ENCODE results near the gene PAX7.

DNA sequence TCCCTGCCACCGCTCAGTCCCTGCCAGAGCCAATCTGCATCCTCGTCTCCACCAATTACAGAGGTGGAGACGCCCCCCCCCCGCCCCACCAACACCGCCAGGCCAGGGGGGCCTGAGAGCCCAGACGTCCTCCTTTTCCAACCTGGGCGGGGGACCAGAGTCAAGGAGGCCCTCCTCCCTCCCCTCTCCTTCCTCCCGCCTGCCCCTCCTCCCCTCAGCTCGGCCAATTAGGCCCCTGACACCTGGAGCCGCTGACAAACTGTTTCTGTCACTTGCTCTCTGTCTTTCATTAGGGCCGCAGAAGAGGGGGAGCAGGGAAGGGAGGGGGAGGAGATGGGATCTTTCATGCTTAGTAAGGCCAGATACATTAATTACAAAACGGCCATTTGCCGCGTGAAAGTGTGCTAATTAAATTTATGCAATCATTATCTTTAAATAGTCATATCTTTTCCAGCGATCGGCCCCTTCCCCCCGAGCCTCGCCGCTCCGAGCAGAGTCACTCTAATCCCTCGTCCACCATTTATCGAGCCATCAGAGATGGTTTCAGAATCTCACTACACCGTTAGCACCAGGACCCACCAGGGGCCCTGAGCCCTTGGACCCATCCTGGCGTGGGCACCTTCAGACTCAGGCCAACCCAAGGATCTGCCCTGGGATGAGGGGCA lies 94.7 kb downstream of the PAX7 start:
- TF ChIP-seq, protein P1, sequence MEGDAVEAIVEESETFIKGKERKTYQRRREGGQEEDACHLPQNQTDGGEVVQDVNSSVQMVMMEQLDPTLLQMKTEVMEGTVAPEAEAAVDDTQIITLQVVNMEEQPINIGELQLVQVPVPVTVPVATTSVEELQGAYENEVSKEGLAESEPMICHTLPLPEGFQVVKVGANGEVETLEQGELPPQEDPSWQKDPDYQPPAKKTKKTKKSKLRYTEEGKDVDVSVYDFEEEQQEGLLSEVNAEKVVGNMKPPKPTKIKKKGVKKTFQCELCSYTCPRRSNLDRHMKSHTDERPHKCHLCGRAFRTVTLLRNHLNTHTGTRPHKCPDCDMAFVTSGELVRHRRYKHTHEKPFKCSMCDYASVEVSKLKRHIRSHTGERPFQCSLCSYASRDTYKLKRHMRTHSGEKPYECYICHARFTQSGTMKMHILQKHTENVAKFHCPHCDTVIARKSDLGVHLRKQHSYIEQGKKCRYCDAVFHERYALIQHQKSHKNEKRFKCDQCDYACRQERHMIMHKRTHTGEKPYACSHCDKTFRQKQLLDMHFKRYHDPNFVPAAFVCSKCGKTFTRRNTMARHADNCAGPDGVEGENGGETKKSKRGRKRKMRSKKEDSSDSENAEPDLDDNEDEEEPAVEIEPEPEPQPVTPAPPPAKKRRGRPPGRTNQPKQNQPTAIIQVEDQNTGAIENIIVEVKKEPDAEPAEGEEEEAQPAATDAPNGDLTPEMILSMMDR (IDR thresholded peaks at IDR 0.05), result no peak
- no peak for TF ChIP-seq POLR2A (IDR thresholded peaks at IDR 0.05)

All from uterus (tissue), 2 donors.